Stomach (tissue), 4 donors: ENCODE data around the gene RBPJ.

ENCODE experiments used
- EP300 ChIP-seq: sonication (generic); formaldehyde crosslinking; IDR thresholded peaks from one replicate; pipeline ENCODE4 v1.6.1; 2017; ENCODE audit warnings: antibody characterized with exemption
- POLR2A ChIP-seq, 4 donors: fragments of 450-650 bp; IDR thresholded peaks; one replicate each; pipeline ENCODE4 v1.6.1; 2016; ENCODE audit warnings: antibody characterized with exemption in 4 of 4, control low read depth in 2 of 4, mild to moderate bottlenecking in 1 of 4, moderate library complexity in 1 of 4
- POLR2AphosphoS5 ChIP-seq, 3 donors: sonication (generic); formaldehyde crosslinking; IDR thresholded peaks; one replicate each; pipeline ENCODE4 v1.6.1; 2016; ENCODE audit warnings: antibody characterized with exemption in 3 of 3
- TF ChIP-seq, protein P1 (sequence below), 7 experiments: fragments of 450-650 bp in 4 of 7; fragments of 200-600 bp in 3 of 7; sonication (generic) in 3 of 7; IDR thresholded peaks; one replicate each; pipeline ENCODE4 v1.5.1; 2016 to 2019; ENCODE audit warnings: antibody characterized with exemption in 7 of 7, control low read depth in 2 of 7, mild to moderate bottlenecking in 1 of 7

GRCh38 chr4:26455571-26455970, 134.8 kb downstream of the RBPJ start:
- no peak for TF ChIP-seq POLR2A (IDR thresholded peaks at IDR 0.05)
- TF ChIP-seq, protein P1, sequence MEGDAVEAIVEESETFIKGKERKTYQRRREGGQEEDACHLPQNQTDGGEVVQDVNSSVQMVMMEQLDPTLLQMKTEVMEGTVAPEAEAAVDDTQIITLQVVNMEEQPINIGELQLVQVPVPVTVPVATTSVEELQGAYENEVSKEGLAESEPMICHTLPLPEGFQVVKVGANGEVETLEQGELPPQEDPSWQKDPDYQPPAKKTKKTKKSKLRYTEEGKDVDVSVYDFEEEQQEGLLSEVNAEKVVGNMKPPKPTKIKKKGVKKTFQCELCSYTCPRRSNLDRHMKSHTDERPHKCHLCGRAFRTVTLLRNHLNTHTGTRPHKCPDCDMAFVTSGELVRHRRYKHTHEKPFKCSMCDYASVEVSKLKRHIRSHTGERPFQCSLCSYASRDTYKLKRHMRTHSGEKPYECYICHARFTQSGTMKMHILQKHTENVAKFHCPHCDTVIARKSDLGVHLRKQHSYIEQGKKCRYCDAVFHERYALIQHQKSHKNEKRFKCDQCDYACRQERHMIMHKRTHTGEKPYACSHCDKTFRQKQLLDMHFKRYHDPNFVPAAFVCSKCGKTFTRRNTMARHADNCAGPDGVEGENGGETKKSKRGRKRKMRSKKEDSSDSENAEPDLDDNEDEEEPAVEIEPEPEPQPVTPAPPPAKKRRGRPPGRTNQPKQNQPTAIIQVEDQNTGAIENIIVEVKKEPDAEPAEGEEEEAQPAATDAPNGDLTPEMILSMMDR (IDR thresholded peaks at IDR 0.05) = no peak
- no peak for TF ChIP-seq EP300
- TF ChIP-seq POLR2AphosphoS5 (IDR thresholded peaks at IDR 0.05) = no peak
